Vagina (tissue), 2 donors: ENCODE measurements around the gene TMEM144.

Experiments used
- CTCF ChIP-seq, 3 experiments: fragments of 450-650 bp in 2 of 3; fragments of 200-600 bp in 1 of 3; sonication (generic) in 1 of 3; IDR thresholded peaks; one replicate each; pipeline ENCODE4 v1.5.1; 2017 to 2019; ENCODE audit warnings: antibody characterized with exemption in 3 of 3, mild to moderate bottlenecking in 2 of 3, moderate library complexity in 2 of 3
- POLR2A ChIP-seq, 2 donors: fragments of 450-650 bp; IDR thresholded peaks; one replicate each; pipeline ENCODE4 v1.6.1; 2017; ENCODE audit warnings: antibody characterized with exemption in 2 of 2, mild to moderate bottlenecking in 2 of 2, moderate library complexity in 2 of 2
- POLR2AphosphoS5 ChIP-seq, 2 donors: sonication (generic); formaldehyde crosslinking; IDR thresholded peaks; one replicate each; pipeline ENCODE4 v1.9.0; 2017; ENCODE audit warnings: antibody characterized with exemption in 2 of 2, mild to moderate bottlenecking in 2 of 2, low read depth in 1 of 2; ENCODE audit not compliant: insufficient read depth in 1 of 2

DNA sequence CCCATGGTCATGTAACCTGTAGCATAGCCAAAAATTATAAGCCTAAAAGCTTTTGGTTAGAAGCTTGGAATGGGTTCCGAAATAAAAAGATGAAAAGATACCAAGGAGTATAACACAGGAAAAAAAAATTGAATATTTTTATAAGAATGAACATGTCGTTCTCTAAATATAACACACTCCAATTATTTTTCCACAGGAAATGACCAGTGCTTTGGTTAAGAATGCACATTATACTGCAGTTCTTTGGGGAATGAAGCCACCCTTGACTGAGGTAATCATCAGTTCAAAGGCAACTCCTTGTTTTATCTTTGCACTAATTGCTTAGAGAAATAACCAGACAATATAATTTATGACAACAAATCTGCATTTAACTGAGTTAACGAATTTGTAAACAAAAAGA lies 30.8 kb upstream of the TMEM144 start:
- TF ChIP-seq CTCF (IDR thresholded peaks at IDR 0.05) (no peak), POLR2AphosphoS5 (IDR thresholded peaks at IDR 0.05; ENCODE audit: insufficient read depth in 1 of 2, low read depth in 1 of 2) (no peak), POLR2A (IDR thresholded peaks at IDR 0.05) (no peak)
